ENCODE data around the gene DRAP1.

Gene DRAP1

GRCh38 chr11:65882120-65883057 is 36.8 kb upstream of the DRAP1 start:
- peaks cover 9% of the 10 kb centered on the region for H3K4me1 ChIP-seq (ENCODE audit: insufficient read depth, low read length)
- no peak overlapping the region for H2AFZ ChIP-seq (ENCODE audit: low read depth, low read length)
- H3K36me3 ChIP-seq (ENCODE audit: insufficient read depth, low read length), result peaks cover 41% of the 10 kb centered on the region
- H3K27me3 ChIP-seq (ENCODE audit: insufficient read depth, low read length), result no peaks in the 10 kb centered on the region
- no peak overlapping the region for H3K4me3 ChIP-seq (ENCODE audit: low read length)
- H3K9me3 ChIP-seq (ENCODE audit: low read length), result no peaks in the 10 kb centered on the region

- no peaks in the 10 kb centered on the region for H3K27me3 ChIP-seq (ENCODE audit: insufficient read depth, low read length)
- no peak overlapping the region for H2AFZ ChIP-seq (ENCODE audit: low read depth, low read length)
- H3K4me3 ChIP-seq (ENCODE audit: low read length), result no peak overlapping the region
- H3K4me1 ChIP-seq (ENCODE audit: insufficient read depth, low read length), result peaks cover 11% of the 10 kb centered on the region
- H3K36me3 ChIP-seq (ENCODE audit: insufficient read depth, low read length), result peaks cover 41% of the 10 kb centered on the region
- no peaks in the 10 kb centered on the region for H3K9me3 ChIP-seq (ENCODE audit: low read length)
Observed at GRCh38 chr11:65883058-65883761, 36.0 kb upstream of the DRAP1 start.

- peaks cover 41% of the 10 kb centered on the region for H3K36me3 ChIP-seq (ENCODE audit: insufficient read depth, low read length)
- no peaks in the 10 kb centered on the region for H3K27me3 ChIP-seq (ENCODE audit: insufficient read depth, low read length)
- H3K9me3 ChIP-seq (ENCODE audit: low read length), result no peaks in the 10 kb centered on the region
- no peak overlapping the region for H3K4me3 ChIP-seq (ENCODE audit: low read length)
- H3K4me1 ChIP-seq (ENCODE audit: insufficient read depth, low read length), result peaks cover 16% of the 10 kb centered on the region
- H2AFZ ChIP-seq (ENCODE audit: low read depth, low read length), result no peak overlapping the region
Observed at GRCh38 chr11:65883786-65884715, 35.2 kb upstream of the DRAP1 start.

- no peak overlapping the region for H2AFZ ChIP-seq (ENCODE audit: low read depth, low read length)
- no peaks in the 10 kb centered on the region for H3K27me3 ChIP-seq (ENCODE audit: insufficient read depth, low read length)
- H3K4me1 ChIP-seq (ENCODE audit: insufficient read depth, low read length), result peaks cover 21% of the 10 kb centered on the region
- no peaks in the 10 kb centered on the region for H3K9me3 ChIP-seq (ENCODE audit: low read length)
- H3K36me3 ChIP-seq (ENCODE audit: insufficient read depth, low read length), result peaks cover 41% of the 10 kb centered on the region
- H3K4me3 ChIP-seq (ENCODE audit: low read length), result no peak overlapping the region
Observed at GRCh38 chr11:65884716-65885092, 34.5 kb upstream of the DRAP1 start.

- Histone ChIP-seq H3K4me3 (ENCODE audit: low read length) (no peak overlapping the region), H3K36me3 (ENCODE audit: insufficient read depth, low read length) (peaks cover 41% of the 10 kb centered on the region), H3K4me1 (ENCODE audit: insufficient read depth, low read length) (peaks cover 27% of the 10 kb centered on the region), H2AFZ (ENCODE audit: low read depth, low read length) (no peak overlapping the region), H3K9me3 (ENCODE audit: low read length) (no peaks in the 10 kb centered on the region), H3K27me3 (ENCODE audit: insufficient read depth, low read length) (no peaks in the 10 kb centered on the region)
Observed at GRCh38 chr11:65885231-65885630, 34.0 kb upstream of the DRAP1 start.

GRCh38 chr11:65885808-65886536 is 33.3 kb upstream of the DRAP1 start:
- Histone ChIP-seq H3K9me3 (ENCODE audit: low read length) (no peaks in the 10 kb centered on the region), H3K4me3 (ENCODE audit: low read length) (no peak overlapping the region), H3K27me3 (ENCODE audit: insufficient read depth, low read length) (no peaks in the 10 kb centered on the region), H3K36me3 (ENCODE audit: insufficient read depth, low read length) (peaks cover 41% of the 10 kb centered on the region), H2AFZ (ENCODE audit: low read depth, low read length) (no peak overlapping the region), H3K4me1 (ENCODE audit: insufficient read depth, low read length) (peaks cover 27% of the 10 kb centered on the region)

- Histone ChIP-seq H3K9me3 (ENCODE audit: low read length) (no peaks in the 10 kb centered on the region), H3K27me3 (ENCODE audit: insufficient read depth, low read length) (no peaks in the 10 kb centered on the region), H3K4me3 (ENCODE audit: low read length) (peak overlapping the region; percentile 79), H2AFZ (ENCODE audit: low read depth, low read length) (no peak overlapping the region), H3K4me1 (ENCODE audit: insufficient read depth, low read length) (peaks cover 36% of the 10 kb centered on the region), H3K36me3 (ENCODE audit: insufficient read depth, low read length) (peaks cover 41% of the 10 kb centered on the region)
Observed at GRCh38 chr11:65886826-65887722, 32.2 kb upstream of the DRAP1 start.

- H3K4me1 ChIP-seq (ENCODE audit: insufficient read depth, low read length), result peaks cover 39% of the 10 kb centered on the region
- H3K27me3 ChIP-seq (ENCODE audit: insufficient read depth, low read length), result no peaks in the 10 kb centered on the region
- peak overlapping the region; percentile 79 for H3K4me3 ChIP-seq (ENCODE audit: low read length)
- H3K36me3 ChIP-seq (ENCODE audit: insufficient read depth, low read length), result peaks cover 36% of the 10 kb centered on the region
- no peak overlapping the region for H2AFZ ChIP-seq (ENCODE audit: low read depth, low read length)
- no peaks in the 10 kb centered on the region for H3K9me3 ChIP-seq (ENCODE audit: low read length)
Observed at GRCh38 chr11:65887723-65888162, 31.5 kb upstream of the DRAP1 start.

GRCh38 chr11:65888163-65888814 is 30.9 kb upstream of the DRAP1 start, which contains the start of gene FIBP:
Gene FIBP, minus strand, starts transcription at chr11:65888471. Its CDS starts 53 bp downstream, at chr11:65888418.
- Histone ChIP-seq H3K36me3 (ENCODE audit: insufficient read depth, low read length) (peaks cover 30% of the 10 kb centered on the region), H3K4me3 (ENCODE audit: low read length) (peak within 1 kb of the TSS; percentile 79), H2AFZ (ENCODE audit: low read depth, low read length) (no peak within 1 kb of the TSS), H3K9me3 (ENCODE audit: low read length) (no peaks in the 10 kb centered on the region), H3K4me1 (ENCODE audit: insufficient read depth, low read length) (peaks cover 39% of the 10 kb centered on the region), H3K27me3 (ENCODE audit: insufficient read depth, low read length) (no peaks in the 10 kb centered on the region)

GRCh38 chr11:65890324-65891218 is 28.7 kb upstream of the DRAP1 start, which contains the start of gene CCDC85B:
Gene CCDC85B, plus strand, starts transcription at chr11:65890673. Its CDS starts 111 bp downstream, at chr11:65890784.
- Histone ChIP-seq H3K4me3 (ENCODE audit: low read length) (peak within 1 kb of the TSS; percentile 79), H2AFZ (ENCODE audit: low read depth, low read length) (peak within 1 kb of the TSS; percentile 63), H3K9me3 (ENCODE audit: low read length) (no peaks in the 10 kb centered on the region), H3K4me1 (ENCODE audit: insufficient read depth, low read length) (peaks cover 36% of the 10 kb centered on the region), H3K27me3 (ENCODE audit: insufficient read depth, low read length) (no peaks in the 10 kb centered on the region), H3K36me3 (ENCODE audit: insufficient read depth, low read length) (peaks cover 13% of the 10 kb centered on the region)
